GM03348 (cell line): ENCODE results near the gene HAUS6.
"Not testable (repeated sequence)": the region's sequence is repeated elsewhere in the genome, so short reads cannot be mapped to it uniquely, and the experiment has no call there.

ENCODE experiments used
- DNase-seq: peaks from one replicate; pipeline ENCODE4 v3.0.0; 2012; ENCODE audit warnings: low spot score

The HAUS6 gene

GRCh38 chr9:19117039-19117716 lies 14.5 kb upstream of the HAUS6 start:
- DNase-seq = no peak

DNA sequence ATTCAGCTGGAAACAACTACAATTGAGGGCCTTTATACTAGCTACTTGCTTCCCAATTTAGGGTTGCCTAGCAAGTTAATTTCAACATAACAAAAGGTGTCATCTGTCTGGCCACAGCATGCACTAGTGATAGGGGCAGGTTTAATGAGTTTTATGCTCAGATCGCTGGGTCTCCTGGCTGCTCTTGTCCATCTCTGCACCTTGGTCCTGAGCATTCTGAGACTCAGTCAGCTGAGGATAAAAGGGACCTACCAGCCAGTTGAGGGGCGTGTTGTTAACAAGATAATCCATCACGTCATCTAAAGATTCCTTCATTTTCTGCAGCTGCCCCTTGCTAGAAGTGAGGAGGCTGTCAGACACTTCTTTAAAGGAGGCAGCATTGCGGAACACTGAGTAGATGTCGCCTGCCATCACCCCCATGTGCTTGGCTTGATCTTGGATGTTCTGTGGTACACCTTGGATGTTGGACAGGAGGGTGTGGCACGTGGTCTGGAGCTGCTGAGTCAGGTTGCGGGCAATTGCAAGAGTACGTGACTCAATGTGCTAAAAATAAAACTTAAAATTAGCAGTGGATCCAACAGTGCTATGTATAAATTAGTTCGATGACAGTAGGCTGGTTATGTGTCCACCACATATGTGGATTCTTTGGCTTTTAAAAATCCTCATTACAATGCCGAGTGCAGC lies 13.5 kb upstream of the HAUS6 start:
- DNase-seq = peak; percentile 70

- DNase-seq = no peak
Measured at GRCh38 chr9:19114680-19115270, 12.1 kb upstream of the HAUS6 start.

GRCh38 chr9:19113964-19114679 lies 11.4 kb upstream of the HAUS6 start:
- DNase-seq = no peak

GRCh38 chr9:19113064-19113611 lies 10.4 kb upstream of the HAUS6 start:
- not testable (repeated sequence) for DNase-seq

DNA sequence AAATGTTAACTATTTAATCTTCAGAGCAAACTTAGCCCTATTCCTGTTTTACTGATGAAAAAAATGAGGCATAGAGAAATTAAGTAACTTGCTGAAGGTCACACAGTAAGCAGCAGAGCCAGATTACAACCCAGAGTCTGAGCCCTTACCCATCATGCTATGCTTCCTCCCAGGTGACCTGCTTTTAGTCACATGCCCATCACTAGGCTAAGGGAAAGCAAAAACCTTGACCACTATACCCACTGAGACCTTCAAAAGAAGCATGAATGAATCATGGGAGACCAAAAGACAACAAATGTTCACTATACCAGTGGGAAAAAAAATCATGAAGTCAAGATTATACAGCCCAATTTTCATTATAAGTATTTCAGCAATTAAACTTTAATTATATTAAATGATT lies 5.3 kb upstream of the HAUS6 start:
- no peak for DNase-seq

DNA sequence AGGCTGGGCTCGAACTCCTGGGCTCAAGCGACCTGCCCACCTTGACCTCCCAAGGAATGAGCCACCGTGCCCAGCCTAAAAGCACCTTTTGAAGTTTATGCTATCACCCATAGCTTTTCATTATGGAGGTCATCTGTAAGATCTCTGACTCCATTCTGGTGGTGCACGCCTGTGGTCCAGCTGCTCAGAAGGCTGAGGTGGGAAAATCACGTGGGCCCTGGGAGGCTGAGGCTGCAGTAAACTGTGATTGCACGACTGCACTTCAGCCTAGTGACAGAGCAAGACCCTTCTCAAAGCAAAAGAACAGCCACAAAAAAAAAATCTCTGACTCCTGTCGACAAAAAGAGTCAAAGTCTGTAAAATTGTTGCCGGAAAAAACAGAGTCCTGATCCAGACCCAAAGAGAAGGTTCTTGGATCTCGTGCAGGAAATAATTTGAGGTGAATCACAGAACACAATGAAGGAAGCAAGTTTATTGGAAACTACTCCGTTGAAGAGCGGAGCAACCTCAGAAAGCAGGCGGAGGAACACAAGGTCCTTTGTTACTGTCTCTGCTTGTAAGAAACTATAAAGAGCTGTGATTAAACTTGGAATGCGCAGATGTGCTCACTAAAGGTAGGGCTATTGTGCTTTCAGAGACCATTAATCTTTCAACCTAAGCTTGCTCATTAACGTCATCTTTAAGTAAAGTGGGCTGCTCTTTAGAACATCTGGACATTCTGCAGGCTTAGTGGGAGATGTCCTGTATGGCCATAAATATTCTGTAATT lies 2.0 kb upstream of the HAUS6 start:
- DNase-seq = no peak

DNA sequence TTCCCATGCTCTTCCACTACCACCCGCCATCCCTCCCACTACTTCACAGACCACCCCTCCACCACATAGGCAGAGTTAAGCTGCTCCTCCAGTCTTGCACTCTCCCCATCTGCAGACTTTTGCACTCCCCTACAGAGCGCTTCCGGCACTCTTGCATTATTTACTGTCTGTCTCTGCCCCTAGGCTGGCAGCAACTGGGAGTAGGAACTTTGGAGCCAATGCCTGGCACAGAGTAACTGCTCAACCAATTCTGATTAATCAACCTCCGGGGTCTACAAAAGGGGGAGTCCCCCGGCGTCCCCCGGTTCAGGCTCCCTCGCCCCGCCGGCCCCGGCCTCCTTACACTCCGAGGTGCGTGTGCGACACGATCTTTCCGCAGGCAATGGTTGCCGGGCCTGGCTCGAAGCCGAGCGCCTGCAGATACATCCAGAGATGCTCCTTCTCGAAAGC lies 498 bp downstream of the HAUS6 start:
- peak; percentile 51 for DNase-seq

DNA sequence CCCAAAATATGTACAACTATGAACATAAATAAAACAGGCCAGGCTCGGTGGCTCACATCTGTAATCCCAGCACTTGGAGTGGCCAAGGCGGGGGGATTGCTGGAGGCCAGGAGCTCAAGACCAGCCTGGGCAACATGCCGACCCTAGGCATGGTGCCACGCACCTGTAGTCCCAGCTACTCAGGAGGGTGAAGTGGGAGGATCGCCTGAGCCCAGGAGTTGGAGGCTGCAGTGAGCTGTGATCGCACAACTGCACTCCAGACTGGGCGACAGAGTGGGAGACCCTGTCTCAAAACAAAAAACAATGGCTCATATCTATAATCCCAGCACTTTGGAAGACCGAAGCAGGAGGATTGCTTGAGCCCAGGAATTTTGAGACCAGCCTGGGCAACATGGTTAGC lies 1.5 kb downstream of the HAUS6 start:
- no peak for DNase-seq

DNA sequence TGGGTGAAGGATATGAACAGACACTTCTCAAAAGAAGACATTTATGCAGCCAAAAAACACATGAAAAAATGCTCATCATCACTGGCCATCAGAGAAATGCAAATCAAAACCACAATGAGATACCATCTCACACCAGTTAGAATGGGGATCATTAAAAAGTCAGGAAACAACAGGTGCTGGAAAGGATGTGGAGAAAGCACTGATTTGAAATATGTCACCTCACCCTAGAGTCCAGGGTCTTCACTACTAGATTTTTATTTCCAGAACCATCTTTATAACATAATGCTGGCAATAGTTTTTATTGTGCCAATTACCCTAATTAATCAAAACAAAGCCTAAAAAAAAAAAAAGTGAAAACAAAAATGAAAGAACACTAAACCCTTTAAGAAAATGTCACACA lies 5.3 kb downstream of the HAUS6 start:
- DNase-seq = not testable (repeated sequence)

- no peak for DNase-seq
Measured at GRCh38 chr9:19087106-19088000, 15.4 kb downstream of the HAUS6 start.

- peak; percentile 6 for DNase-seq
Measured at GRCh38 chr9:19085295-19085694, 17.4 kb downstream of the HAUS6 start.

DNA sequence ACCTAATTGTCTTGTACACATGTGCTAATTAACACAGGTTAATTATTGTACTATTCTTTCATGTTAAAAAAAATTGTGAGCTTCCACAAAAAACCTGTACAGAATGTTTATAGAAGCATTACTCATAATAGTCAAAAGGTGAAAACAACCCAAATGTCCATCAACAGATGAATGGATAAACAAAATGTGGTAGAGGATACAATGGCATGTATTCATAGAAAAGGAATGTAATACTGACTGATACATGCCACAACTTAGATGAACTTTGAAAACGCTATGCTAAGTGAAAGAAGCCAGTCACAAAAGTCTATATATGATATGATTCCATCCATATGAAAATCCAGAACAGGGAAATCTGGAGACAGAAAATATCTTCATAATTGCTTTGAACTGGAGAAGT lies 27.9 kb downstream of the HAUS6 start:
- DNase-seq = no peak

DNA sequence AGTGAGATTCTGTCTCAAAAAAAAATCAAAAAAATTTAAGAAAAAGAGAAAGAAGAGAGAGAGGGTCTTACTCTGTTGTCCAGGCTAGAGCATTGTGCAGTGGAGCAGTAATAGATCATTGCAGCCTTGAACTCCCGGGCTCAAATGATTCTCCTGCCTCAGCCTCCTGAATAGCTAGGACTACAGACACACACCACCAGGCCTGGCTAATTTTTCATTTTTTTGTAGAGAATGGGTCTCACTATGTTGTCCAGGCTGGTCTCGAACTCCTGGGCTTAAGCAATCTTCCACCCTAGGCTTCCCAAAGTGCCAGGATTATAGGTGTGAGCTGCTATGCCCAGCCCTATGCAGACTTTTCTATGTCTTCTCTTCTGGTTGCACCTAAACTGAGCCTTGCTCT lies 28.5 kb downstream of the HAUS6 start:
- no peak for DNase-seq

DNA sequence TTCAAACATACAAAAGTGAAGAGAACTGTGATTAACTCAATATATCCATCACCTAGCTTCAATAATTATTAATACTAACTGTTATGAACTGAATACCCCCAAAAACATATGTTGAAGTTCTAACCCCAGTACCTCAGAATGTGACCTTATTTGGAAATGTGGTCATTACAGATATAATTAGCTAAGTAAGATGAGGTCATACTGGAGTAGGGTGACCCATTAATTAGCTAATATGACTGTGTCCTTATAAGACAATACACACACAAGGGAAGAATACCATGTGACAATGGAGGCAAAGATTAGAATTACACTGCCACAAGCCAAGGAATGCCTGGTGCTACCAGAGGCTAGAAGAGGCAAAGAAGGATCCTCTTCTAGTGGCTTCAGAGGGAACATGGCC lies 45.7 kb downstream of the HAUS6 start:
- no peak for DNase-seq

GRCh38 chr9:19050637-19051591 lies 51.8 kb downstream of the HAUS6 start:
- DNase-seq = no peak

GRCh38 chr9:19049917-19050636 lies 52.6 kb downstream of the HAUS6 start:
- DNase-seq = peak; percentile 49

DNA sequence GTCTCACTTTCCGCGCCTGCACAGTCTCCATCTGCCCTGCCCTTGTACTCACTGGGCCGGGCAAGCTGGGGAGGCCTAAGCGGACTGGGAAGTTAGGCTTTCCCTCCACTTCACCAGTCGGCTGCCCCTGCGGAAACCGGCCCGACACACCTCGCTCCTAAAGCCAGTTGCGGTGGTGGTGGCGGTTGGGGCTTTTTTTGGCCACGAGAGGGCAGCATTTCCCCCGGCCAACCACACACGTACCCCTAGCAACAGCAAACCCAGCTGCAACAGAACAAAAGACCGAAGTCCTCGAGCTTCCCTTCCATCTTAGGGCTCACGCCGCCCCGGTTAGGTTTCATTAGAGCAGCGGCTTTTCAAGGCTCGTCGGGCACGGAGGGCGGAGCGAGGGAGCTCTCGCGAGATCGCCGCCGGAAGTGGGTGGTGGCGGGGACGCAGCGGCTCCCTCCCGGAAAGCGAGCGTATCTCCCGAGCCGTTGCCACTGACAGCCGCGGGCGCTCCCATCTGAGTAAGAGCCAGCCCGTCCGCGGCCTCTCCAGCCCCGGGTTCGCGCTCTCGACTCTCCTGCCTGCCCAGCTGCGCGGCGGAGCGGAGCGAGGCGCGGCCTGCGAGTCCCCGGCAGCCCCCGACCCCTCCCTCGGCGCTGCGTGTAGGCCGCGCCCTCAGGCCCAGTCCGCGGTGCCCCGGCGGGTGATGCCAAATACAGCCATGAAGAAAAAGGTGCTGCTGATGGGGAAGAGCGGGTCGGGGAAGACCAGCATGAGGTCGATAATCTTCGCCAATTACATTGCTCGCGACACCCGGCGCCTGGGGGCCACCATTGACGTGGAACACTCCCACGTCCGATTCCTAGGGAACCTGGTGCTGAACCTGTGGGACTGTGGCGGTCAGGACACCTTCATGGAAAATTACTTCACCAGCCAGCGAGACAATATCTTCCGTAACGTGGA lies 53.5 kb downstream of the HAUS6 start, which contains the start of gene RRAGA:
Gene RRAGA, plus strand, starts transcription at position 462 of the 951 bp plus-strand sequence. Its CDS starts 233 bp downstream, at position 695.
- peak; percentile 98 for DNase-seq
